CD4-positive, alpha-beta T cell treated with Interleukin-15 for 4 hours (primary cell): Measurements from ENCODE around the gene TMEM88.
A peak's percentile ranks its signal among the peaks of the same experiment; 100 is the strongest.
"Not testable (repeated sequence)": the region's sequence is repeated elsewhere in the genome, so short reads cannot be mapped to it uniquely, and the experiment has no call there.

ENCODE experiments used
- DNase-seq: peaks from one replicate; pipeline ENCODE4 v3.0.0-alpha.2; 2020; ENCODE audit warnings: low spot score

TMEM88 gene

GRCh38 chr17:7856011-7856810 lies 1.3 kb downstream of the TMEM88 start:
- no peak for DNase-seq

- DNase-seq: peak; percentile 97
Measured at GRCh38 chr17:7856811-7857712, 2.2 kb downstream of the TMEM88 start, which contains the start of gene NAA38. TSS of gene NAA38 (minus strand) at chr17:7857559. CDS start at chr17:7857463, 96 bp downstream.

GRCh38 chr17:7857713-7858521 lies 3.1 kb downstream of the TMEM88 start, which contains the start of gene CYB5D1:
TSS of gene CYB5D1 (plus strand) at chr17:7858003. CDS start at chr17:7858135, 132 bp downstream.
- DNase-seq: peak; percentile 95

GRCh38 chr17:7858522-7858810 lies 3.6 kb downstream of the TMEM88 start:
- DNase-seq: peak; percentile 37

- DNase-seq: no peak
Measured at GRCh38 chr17:7859028-7859427, 4.2 kb downstream of the TMEM88 start.

- peak; percentile 63 for DNase-seq
Measured at GRCh38 chr17:7862692-7863437, 8.0 kb downstream of the TMEM88 start.

GRCh38 chr17:7864384-7864783 lies 9.5 kb downstream of the TMEM88 start:
- DNase-seq: not testable (repeated sequence)

GRCh38 chr17:7864995-7865650 lies 10.3 kb downstream of the TMEM88 start:
- no peak for DNase-seq

GRCh38 chr17:7867881-7868329 lies 13.0 kb downstream of the TMEM88 start:
- peak; percentile 21 for DNase-seq

GRCh38 chr17:7873051-7873450 lies 18.2 kb downstream of the TMEM88 start:
- no peak for DNase-seq

GRCh38 chr17:7875804-7876370 lies 21.0 kb downstream of the TMEM88 start:
- DNase-seq: no peak

- no peak for DNase-seq
Measured at GRCh38 chr17:7878234-7878633, 23.4 kb downstream of the TMEM88 start.

- DNase-seq: no peak
Measured at GRCh38 chr17:7880076-7880868, 25.4 kb downstream of the TMEM88 start.

GRCh38 chr17:7881276-7882054 lies 26.6 kb downstream of the TMEM88 start:
- no peak for DNase-seq

- no peak for DNase-seq
Measured at GRCh38 chr17:7882068-7882467, 27.2 kb downstream of the TMEM88 start.

- DNase-seq: no peak
Measured at GRCh38 chr17:7882629-7883028, 27.8 kb downstream of the TMEM88 start.

GRCh38 chr17:7883781-7884386 lies 29.0 kb downstream of the TMEM88 start:
- peak; percentile 50 for DNase-seq
